Stimulated activated CD4-positive, alpha-beta T cell treated with anti-CD3 and anti-CD28 coated beads, Interleukin-4, amount 100 ng/mL, for 48 hours (primary cell): ENCODE results near the gene PYDC1.
"Not testable (repeated sequence)": the region's sequence is repeated elsewhere in the genome, so short reads cannot be mapped to it uniquely, and the experiment has no call there.

ENCODE experiments used
- DNase-seq, 2 donors: peaks; one replicate each; pipeline ENCODE4 v3.0.0-alpha.2; 2020; ENCODE audit warnings: low read depth in 2 of 2

Gene PYDC1

GRCh38 chr16:31216422-31217135 lies at the start of gene PYDC1:
Gene PYDC1, minus strand, starts transcription at chr16:31217135. Its CDS starts 107 bp downstream, at chr16:31217028.
- no peak for DNase-seq

DNA sequence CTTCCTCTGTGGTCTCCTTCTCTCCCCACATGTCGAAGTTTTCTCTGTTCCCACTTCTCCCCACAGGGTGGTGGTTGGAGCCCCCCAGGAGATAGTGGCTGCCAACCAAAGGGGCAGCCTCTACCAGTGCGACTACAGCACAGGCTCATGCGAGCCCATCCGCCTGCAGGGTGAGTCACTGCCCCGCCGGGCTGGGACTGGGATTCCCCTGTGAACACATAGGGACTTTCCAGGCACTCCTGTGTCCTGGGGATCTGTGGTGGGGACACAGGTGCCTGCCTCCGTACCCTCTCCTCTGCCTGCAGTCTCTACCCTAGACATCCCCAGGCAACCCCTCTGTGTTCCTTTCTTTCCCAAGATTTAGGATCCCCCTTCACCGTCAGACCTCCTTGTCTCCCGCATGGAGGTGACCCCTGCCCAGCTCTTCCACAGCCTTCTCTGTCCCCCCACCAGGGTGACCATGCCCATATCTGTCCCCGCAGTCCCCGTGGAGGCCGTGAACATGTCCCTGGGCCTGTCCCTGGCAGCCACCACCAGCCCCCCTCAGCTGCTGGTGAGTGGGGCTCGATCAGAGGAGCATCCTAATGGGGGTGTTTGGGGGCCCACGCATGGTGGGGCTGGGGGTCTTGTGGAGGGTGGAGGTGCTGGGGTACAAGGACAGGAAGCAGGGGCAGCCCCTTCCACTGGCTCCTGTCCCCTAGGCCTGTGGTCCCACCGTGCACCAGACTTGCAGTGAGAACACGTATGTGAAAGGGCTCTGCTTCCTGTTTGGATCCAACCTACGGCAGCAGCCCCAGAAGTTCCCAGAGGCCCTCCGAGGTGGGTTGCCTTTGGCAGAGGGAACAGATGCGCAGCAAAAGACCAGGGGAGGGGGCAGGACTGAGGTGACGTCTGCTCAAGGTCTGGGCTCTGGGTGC lies 48.7 kb upstream of the PYDC1 start:
- DNase-seq: peak; percentile 62 to 77

- DNase-seq: no peak
Measured at GRCh38 chr16:31262084-31262483, 45.1 kb upstream of the PYDC1 start.

- no peak for DNase-seq
Measured at GRCh38 chr16:31260136-31260931, 43.4 kb upstream of the PYDC1 start.

- no peak for DNase-seq
Measured at GRCh38 chr16:31258366-31258765, 41.4 kb upstream of the PYDC1 start.

- DNase-seq: no peak
Measured at GRCh38 chr16:31256466-31256865, 39.5 kb upstream of the PYDC1 start.

DNA sequence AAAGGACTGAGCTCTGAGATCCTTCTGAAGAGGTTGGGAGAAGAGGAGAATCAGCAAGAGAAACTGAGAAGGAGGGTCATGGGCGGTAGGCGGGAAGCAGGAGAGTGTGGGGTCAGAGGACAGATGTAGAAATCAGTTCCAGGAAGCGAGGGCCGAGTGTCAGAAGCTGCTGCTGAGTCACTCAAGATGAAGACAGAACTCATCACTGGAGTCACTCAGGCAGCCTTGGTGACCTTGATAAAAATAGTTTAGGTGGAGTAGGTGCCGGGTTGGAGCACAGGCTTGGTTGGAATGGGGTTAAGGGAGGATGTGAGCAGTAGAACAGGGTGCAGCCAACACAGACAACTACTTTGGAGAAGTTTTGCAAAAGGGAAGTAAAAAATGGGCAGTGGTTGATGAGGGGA lies 36.7 kb upstream of the PYDC1 start:
- DNase-seq: peak; percentile 24 to 36

DNA sequence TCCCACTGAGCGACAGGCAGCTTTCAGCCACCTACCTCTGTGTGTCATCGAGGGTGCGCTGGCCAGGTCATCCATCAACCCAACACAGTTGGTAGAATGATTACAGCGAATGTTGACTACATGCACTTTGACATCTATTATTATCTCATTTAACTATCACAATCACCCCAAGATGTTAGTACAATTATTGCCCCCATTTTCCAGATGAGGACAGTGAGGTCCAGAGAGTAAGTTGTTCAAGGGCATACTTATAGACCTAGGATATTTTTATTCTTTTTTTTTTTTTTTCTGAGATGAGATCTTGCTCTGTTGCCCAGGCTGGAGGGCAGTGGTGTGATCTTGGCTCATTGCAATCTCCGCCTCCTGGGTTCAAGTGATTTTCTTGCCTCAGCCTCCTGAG lies 34.5 kb upstream of the PYDC1 start:
- DNase-seq: no peak

DNA sequence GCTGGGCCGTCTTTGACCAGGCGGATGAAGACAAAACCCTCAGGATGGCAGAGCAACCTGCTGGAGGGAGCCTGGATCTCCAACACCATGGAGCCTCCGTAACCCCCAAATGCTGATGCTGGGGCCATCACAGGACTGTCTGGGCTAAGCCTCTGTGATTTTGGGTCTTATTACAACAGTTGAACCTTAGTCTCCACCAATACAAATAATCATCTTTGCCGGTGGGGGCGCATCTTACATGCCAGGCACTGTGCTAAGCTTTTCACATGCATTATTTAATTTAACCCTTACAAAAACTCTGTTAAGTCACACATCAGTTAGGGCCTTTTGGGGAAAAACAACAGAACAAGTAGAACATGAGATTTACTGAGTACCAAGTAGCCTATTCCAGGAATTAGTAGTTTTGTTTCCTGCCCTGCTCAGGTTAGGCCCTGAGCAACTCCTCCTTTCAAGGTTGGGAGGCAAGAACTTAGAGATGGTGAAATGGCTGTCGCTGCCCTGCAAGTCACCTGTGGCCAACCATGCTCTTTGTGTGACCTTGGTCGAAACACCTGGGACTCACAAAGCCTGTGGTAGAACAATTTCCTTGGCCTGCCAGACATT lies 33.9 kb upstream of the PYDC1 start:
- DNase-seq: no peak

- no peak for DNase-seq
Measured at GRCh38 chr16:31248344-31248743, 31.4 kb upstream of the PYDC1 start.

DNA sequence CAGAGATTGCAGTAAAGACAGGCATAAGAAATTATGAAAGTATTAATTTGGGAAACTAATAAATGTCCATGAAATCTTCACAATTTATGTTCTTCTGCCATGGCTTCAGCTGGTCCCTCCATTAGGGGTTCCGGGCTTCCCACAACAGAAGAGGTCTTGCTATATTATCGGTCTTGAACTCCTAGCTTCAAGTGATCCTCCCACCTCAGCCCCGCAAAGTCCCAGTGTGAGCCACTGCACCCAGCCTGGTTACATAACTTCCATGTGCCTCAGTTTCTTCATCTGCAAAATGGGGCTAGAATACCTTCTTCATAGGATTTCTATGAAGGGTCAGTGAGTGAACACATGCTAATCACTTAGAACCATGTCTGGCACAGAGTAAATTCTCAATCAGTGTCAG lies 29.4 kb upstream of the PYDC1 start:
- DNase-seq: no peak

DNA sequence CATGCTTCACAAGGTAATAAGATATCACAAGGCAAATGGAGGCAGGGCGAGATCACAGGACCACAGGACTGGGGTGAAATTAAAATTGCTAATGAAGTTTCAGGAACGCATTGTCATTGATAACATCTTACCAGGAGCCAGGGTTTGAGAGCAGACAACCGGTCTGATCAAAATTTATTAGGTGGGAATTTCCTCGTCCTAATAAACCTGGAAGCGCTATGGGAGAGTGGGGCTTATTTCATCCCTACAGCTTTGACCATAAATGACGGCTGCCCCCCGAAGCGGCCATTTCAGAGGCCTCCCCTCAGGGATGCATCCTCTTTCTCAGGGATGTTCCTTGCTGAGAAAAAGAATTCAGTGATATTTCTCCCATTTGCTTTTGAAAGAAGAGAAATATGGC lies 28.7 kb upstream of the PYDC1 start:
- DNase-seq: not testable (repeated sequence)

- no peak for DNase-seq
Measured at GRCh38 chr16:31243734-31244670, 27.1 kb upstream of the PYDC1 start.

GRCh38 chr16:31242206-31242605 lies 25.3 kb upstream of the PYDC1 start:
- DNase-seq: no peak

- no peak for DNase-seq
Measured at GRCh38 chr16:31238041-31238440, 21.1 kb upstream of the PYDC1 start.

DNA sequence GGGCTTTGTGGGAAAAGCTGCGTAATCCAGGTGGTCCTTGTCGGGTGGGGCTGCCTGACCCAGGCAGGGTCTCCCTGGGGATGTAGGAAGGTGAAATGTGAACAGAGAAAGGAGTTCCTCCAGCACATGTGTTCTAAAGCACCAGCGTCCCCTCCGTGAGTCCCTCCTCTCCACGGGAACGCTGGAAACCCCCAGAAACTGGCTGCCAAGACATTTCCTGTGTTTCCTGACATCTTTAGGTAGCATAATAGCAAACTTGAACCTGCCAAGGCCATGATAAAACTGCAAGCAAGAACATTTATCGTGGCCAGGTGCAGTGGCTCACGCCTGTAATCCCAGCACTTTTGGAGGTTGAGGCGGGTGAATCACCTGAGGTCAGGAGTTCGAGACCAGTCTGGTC lies 12.6 kb upstream of the PYDC1 start:
- DNase-seq: no peak

DNA sequence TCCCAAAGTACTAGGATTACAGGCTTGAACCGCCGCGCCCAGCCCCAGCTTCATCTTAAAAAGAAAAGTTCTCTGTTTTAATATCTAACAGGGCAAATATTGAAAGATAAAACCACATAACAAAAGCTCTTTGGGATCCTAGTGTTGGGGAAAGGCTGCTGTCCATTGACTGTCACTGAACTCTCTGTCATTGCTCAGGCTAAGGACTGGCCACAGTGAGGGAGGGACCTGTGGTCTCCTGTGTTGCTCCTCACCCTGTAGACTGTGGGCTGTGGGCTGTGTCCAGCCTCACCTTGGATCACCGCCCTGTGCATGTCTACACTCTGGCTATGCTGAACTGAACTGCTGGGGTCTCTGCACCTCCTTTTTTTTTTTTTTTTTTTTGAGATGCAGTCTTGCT lies 11.3 kb upstream of the PYDC1 start:
- DNase-seq: no peak

DNA sequence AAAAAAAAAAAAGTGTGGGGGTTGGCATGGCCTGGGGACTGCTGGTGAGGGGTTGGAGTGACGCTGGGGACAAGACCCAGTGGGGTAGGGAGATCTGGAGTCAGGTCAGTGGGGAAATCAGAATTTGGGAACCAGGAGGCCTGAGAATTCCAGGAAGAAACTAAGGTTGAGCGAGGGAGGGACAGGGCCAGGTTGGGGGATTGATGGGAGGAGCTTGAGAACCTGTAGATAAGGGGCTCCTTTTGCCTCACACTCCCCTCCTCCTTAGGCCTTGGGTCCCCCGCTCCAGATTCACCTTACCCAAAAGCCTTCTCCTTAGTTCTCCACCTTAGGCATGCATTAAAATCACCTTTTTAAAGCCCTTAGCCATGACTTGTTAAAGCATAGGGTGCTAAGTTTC lies 8.3 kb upstream of the PYDC1 start:
- no peak for DNase-seq

- no peak for DNase-seq
Measured at GRCh38 chr16:31224092-31224955, 7.4 kb upstream of the PYDC1 start.

DNA sequence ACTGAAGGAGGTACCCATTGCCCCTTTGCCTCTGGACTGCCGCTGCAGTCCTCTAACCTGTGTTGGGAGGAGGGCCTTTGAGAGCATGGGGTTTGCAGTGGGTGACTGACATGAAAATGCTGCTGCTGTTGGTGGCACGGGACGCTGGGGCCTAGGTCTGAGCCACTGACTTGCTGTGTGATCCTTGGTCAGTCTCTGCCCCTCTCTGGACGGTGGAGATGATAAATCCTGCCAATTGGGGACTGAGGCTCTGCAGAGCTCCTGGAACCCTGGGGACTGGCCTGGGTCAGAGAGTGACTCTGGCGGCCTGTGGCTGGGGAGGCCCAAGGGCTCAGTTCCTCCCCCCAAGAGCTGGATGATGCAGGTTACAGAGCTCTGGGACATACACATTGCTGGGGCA lies 6.1 kb upstream of the PYDC1 start:
- no peak for DNase-seq
